Measurements from ENCODE around the gene TAF11L9. TPM values are rescaled to one million over a fixed set of nuclear protein-coding genes. Genes with fewer than 3 reads are reported as not detected.
"Not testable (repeated sequence)": the region's sequence is repeated elsewhere in the genome, so short reads cannot be mapped to it uniquely, and the experiment has no call there.

Gene TAF11L9
- not detected for total RNA-seq

- H3K4me1 Mint-ChIP-seq (ENCODE audit: low read depth); H3K4me3 Mint-ChIP-seq; DNase-seq; ATAC-seq; POLR2A ChIA-PET; H3K36me3 Mint-ChIP-seq (ENCODE audit: low read depth); CTCF ChIA-PET; intact Hi-C loops (cut with micrococcal nuclease); H3K27me3 Mint-ChIP-seq; H3K27ac Mint-ChIP-seq; H3K9me3 Mint-ChIP-seq: not testable (repeated sequence)
Observed at GRCh38 chr5:17594255-17594654, at the start of gene TAF11L9. TAF11L9 (minus strand) TSS chr5:17594394.

- intact Hi-C loops (cut with micrococcal nuclease) = no loop called here
- ChIA-PET POLR2A (no interaction called here), CTCF (no interaction called here)
- Mint-ChIP-seq H3K27me3 (no peaks in the 10 kb centered on the region), H3K4me1 (ENCODE audit: low read depth) (no peaks in the 10 kb centered on the region), H3K9me3 (peaks cover 3% of the 10 kb centered on the region), H3K27ac (no peak within 1 kb of the TSS), H3K36me3 (ENCODE audit: low read depth) (no peaks in the 10 kb centered on the region), H3K4me3 (no peak within 1 kb of the TSS)
- no peak for TF ChIP-seq CTCF (IDR thresholded peaks at IDR 0.05)
- no peak for DNase-seq
- no peak for ATAC-seq
Observed at GRCh38 chr5:17634160-17634559, 40.0 kb upstream of the TAF11L9 start, which contains the start of gene TAF11L14. TAF11L14 (plus strand) TSS chr5:17634460.

- H3K4me1 Mint-ChIP-seq (ENCODE audit: low read depth); H3K9me3 Mint-ChIP-seq; H3K36me3 Mint-ChIP-seq (ENCODE audit: low read depth); H3K4me3 Mint-ChIP-seq; H3K27me3 Mint-ChIP-seq; POLR2A ChIA-PET; DNase-seq; H3K27ac Mint-ChIP-seq; CTCF ChIA-PET; intact Hi-C loops (cut with micrococcal nuclease); ATAC-seq: not testable (repeated sequence)
Observed at GRCh38 chr5:17631788-17632187, 37.6 kb upstream of the TAF11L9 start, which contains the start of gene TAF11L13. TAF11L13 (plus strand) TSS chr5:17632088.

GRCh38 chr5:17625686-17626085 is 31.5 kb upstream of the TAF11L9 start:
- POLR2A ChIA-PET = no interaction called here
- H3K27ac Mint-ChIP-seq = no peak overlapping the region
- DNase-seq (no peak), ATAC-seq (no peak)
- intact Hi-C loops (cut with micrococcal nuclease) = no loop called here
- CTCF ChIA-PET = no interaction called here
- peaks cover 3% of the 10 kb centered on the region for H3K9me3 Mint-ChIP-seq
- H3K4me1 Mint-ChIP-seq (ENCODE audit: low read depth) = no peaks in the 10 kb centered on the region
- TF ChIP-seq CTCF (IDR thresholded peaks at IDR 0.05) = no peak
- H3K4me3 Mint-ChIP-seq = no peak overlapping the region
- H3K36me3 Mint-ChIP-seq (ENCODE audit: low read depth) = no peaks in the 10 kb centered on the region
- no peaks in the 10 kb centered on the region for H3K27me3 Mint-ChIP-seq

GRCh38 chr5:17620627-17621026 is 26.4 kb upstream of the TAF11L9 start:
- H3K27me3 Mint-ChIP-seq = no peaks in the 10 kb centered on the region
- no peaks in the 10 kb centered on the region for H3K4me1 Mint-ChIP-seq (ENCODE audit: low read depth)
- H3K36me3 Mint-ChIP-seq (ENCODE audit: low read depth) = no peaks in the 10 kb centered on the region
- no peak overlapping the region for H3K27ac Mint-ChIP-seq
- peak; percentile 15 for TF ChIP-seq CTCF (IDR thresholded peaks at IDR 0.05)
- POLR2A ChIA-PET = no interaction called here
- no peak overlapping the region for H3K4me3 Mint-ChIP-seq
- ATAC-seq (no peak), DNase-seq (no peak)
- intact Hi-C loops (cut with micrococcal nuclease) = no loop called here
- CTCF ChIA-PET = no interaction called here
- no peaks in the 10 kb centered on the region for H3K9me3 Mint-ChIP-seq

- Mint-ChIP-seq H3K4me3 (no peak overlapping the region), H3K9me3 (peaks cover 3% of the 10 kb centered on the region), H3K27me3 (no peaks in the 10 kb centered on the region), H3K27ac (no peak overlapping the region), H3K36me3 (ENCODE audit: low read depth) (no peaks in the 10 kb centered on the region), H3K4me1 (ENCODE audit: low read depth) (no peaks in the 10 kb centered on the region)
- TF ChIP-seq CTCF (IDR thresholded peaks at IDR 0.05) = no peak
- ChIA-PET POLR2A (no interaction called here), CTCF (no interaction called here)
- intact Hi-C loops (cut with micrococcal nuclease) = no loop called here
- DNase-seq (no peak), ATAC-seq (no peak)
Observed at GRCh38 chr5:17619354-17619753, 25.2 kb upstream of the TAF11L9 start.
